OCI-LY7 (cell line): Measurements from ENCODE around the gene TSPOAP1. TPM values are rescaled to one million over a fixed set of nuclear protein-coding genes. Genes with fewer than 3 reads are reported as not detected.

Experiments used
- BruUV-seq: library from RNA; stranded (reverse); fragments of 400-500 nt; replicated peaks from 2 replicates; lab custom pipeline; 2021; lab: Mats Ljungman, UMichigan
- CTCF ChIA-PET: fragments of 300-600 bp; sonication (Branson Sonifier 250); formaldehyde crosslinking; loops from one replicate; lab custom pipeline; 2022; ENCODE audit warnings: antibody characterized with exemption; ENCODE audit not compliant: unreplicated experiment; lab: Charles Lee
- POLR2A ChIA-PET: fragments of 300-600 bp; sonication (Branson Sonifier 250); formaldehyde crosslinking; loops from one replicate; lab custom pipeline; 2022; ENCODE audit warnings: antibody characterized with exemption; lab: Charles Lee
- DNase-seq: peaks from one replicate; pipeline ENCODE4 v3.0.0-alpha.2; 2015; ENCODE audit warnings: low spot score
- H2AFZ ChIP-seq: fragments of 200-600 bp; sonication (generic), shearing (Covaris generic); 2 replicates; pipeline ENCODE4 v1.6.1; 2014; ENCODE audit warnings: mild to moderate bottlenecking, antibody characterized with exemption, low read length, moderate library complexity
- H3K27ac ChIP-seq: fragments of 200-600 bp; sonication (generic); 2 replicates; pipeline ENCODE4 v1.5.1; 2014; ENCODE audit warnings: mixed run types, low read depth, mild to moderate bottlenecking, moderate library complexity, low read length, inconsistent platforms; ENCODE audit not compliant: poor library complexity, severe bottlenecking
- H3K36me3 ChIP-seq: fragments of 200-600 bp; sonication (generic); 2 replicates; pipeline ENCODE4 v1.6.1; 2014; ENCODE audit warnings: mild to moderate bottlenecking, antibody characterized with exemption, low read length, moderate library complexity, mixed read lengths; ENCODE audit not compliant: insufficient read depth
- H3K4me1 ChIP-seq: fragments of 200-600 bp; sonication (generic); 2 replicates; pipeline ENCODE4 v1.5.1; 2014; ENCODE audit warnings: mild to moderate bottlenecking, low read length; ENCODE audit not compliant: insufficient read depth, poor library complexity, severe bottlenecking
- H3K4me2 ChIP-seq: fragments of 200-600 bp; sonication (generic); 2 replicates; pipeline ENCODE4 v1.6.1; 2014; ENCODE audit warnings: mild to moderate bottlenecking, low read length
- H3K4me3 ChIP-seq: fragments of 200-600 bp; sonication (generic); 2 replicates; pipeline ENCODE4 v1.5.1; 2014; ENCODE audit warnings: mild to moderate bottlenecking, low read depth, low read length; ENCODE audit not compliant: poor library complexity, severe bottlenecking
- H3K79me2 ChIP-seq: fragments of 200-600 bp; sonication (generic); 2 replicates; pipeline ENCODE4 v1.6.1; 2016; ENCODE audit warnings: low read depth, mild to moderate bottlenecking, low read length, moderate library complexity, mixed read lengths; ENCODE audit not compliant: insufficient read depth
- H3K9me2 ChIP-seq: fragments of 200-600 bp; sonication (generic); 2 replicates; pipeline ENCODE4 v1.6.1; 2016; ENCODE audit warnings: mild to moderate bottlenecking, low read length, mixed read lengths; ENCODE audit not compliant: insufficient read depth
- H3K9me3 ChIP-seq: fragments of 200-600 bp; sonication (generic); 2 replicates; pipeline ENCODE4 v1.6.1; 2014; ENCODE audit warnings: mild to moderate bottlenecking, mixed run types, low read length, mixed read lengths
- H4K20me1 ChIP-seq: fragments of 200-600 bp; sonication (generic); 2 replicates; pipeline ENCODE4 v1.6.1; 2014; ENCODE audit warnings: mild to moderate bottlenecking, antibody characterized with exemption, low read length, moderate library complexity, mixed read lengths; ENCODE audit not compliant: insufficient read depth
- EZH2phosphoT487 ChIP-seq: fragments of 200-600 bp; sonication (generic); IDR thresholded peaks from 2 replicates; pipeline ENCODE4 v1.6.1; 2018; ENCODE audit warnings: low read depth, borderline replicate concordance, mild to moderate bottlenecking, mixed run types, antibody characterized with exemption, low read length, moderate library complexity, mixed read lengths
- intact Hi-C: fragments of 100-400 bp; cut with micrococcal nuclease; formaldehyde crosslinking; loops from one replicate; pipeline ENCODE4 v1.10.0; 2022; ENCODE audit not compliant: unreplicated experiment
- total RNA-seq, 2 experiments: library from RNA; depleted of rRNA in 1 of 2; stranded (reverse); fragments of >200 nt in 1 of 2; shearing (Covaris generic) in 1 of 2; gene quantifications; 2 replicates each; pipeline ENCODE4 v1.2.3, GENCODE V29; 2014 to 2022
- TF ChIP-seq, protein P1 (sequence below): fragments of 200-600 bp; sonication (generic); conservative IDR thresholded peaks from 2 replicates; pipeline ENCODE4 v1.5.1; 2014; ENCODE audit warnings: mild to moderate bottlenecking, antibody characterized with exemption, low read length, moderate library complexity, mixed read lengths

The TSPOAP1 gene
- total RNA-seq, 2 experiments from 2014 or later = 24.0 to 50.6 TPM

DNA sequence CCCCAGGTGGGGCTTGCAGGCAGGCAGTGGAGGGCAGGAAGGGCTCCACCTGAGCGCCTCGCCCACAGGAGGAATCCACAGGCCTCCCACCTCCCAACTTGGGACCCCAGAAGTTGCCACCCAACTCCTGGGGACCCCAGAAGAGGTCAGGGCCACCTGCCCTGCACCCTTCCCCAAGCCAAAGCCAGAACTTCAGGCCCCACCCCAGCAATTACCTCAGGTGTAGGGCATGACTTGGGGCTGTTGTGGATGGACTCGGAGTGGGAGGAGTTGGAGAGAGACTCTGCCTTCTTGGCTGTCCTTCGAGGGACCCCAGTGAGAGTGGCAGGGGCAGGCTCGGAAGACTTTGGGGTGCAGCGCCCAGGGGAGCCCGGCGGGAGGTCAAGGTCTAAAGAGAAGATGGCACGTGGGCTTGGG lies 10.5 kb downstream of the TSPOAP1 start:
- ChIA-PET POLR2A (interaction anchor here (0.6 to 2.4 kb wide), 8 partner anchors 8 to 109 kb away, joined by 3 to 29 read pairs (median 10); partner anchors contain the start of genes RNF43 and SUPT4H1), CTCF (interaction anchor here (0.8 to 1.6 kb wide), 7 partner anchors 10 to 133 kb away, joined by 3 to 15 read pairs (median 5); partner anchors contain the start of genes RNF43, SUPT4H1 and TSPOAP1)
- Histone ChIP-seq H3K4me3 (no peak overlapping the region), H3K4me2 (peak overlapping the region; percentile 40), H3K79me2 (no peaks in the 10 kb centered on the region), H3K36me3 (no peaks in the 10 kb centered on the region), H3K9me3 (no peaks in the 10 kb centered on the region), H3K4me1 (peaks cover 15% of the 10 kb centered on the region), H2AFZ (no peak overlapping the region; the same call in 1 of the 2 replicates), H3K9me2 (no peaks in the 10 kb centered on the region), H3K27ac (peak overlapping the region; percentile 48), H4K20me1 (no peaks in the 10 kb centered on the region)
- no peak for TF ChIP-seq EZH2phosphoT487
- TF ChIP-seq, protein P1, sequence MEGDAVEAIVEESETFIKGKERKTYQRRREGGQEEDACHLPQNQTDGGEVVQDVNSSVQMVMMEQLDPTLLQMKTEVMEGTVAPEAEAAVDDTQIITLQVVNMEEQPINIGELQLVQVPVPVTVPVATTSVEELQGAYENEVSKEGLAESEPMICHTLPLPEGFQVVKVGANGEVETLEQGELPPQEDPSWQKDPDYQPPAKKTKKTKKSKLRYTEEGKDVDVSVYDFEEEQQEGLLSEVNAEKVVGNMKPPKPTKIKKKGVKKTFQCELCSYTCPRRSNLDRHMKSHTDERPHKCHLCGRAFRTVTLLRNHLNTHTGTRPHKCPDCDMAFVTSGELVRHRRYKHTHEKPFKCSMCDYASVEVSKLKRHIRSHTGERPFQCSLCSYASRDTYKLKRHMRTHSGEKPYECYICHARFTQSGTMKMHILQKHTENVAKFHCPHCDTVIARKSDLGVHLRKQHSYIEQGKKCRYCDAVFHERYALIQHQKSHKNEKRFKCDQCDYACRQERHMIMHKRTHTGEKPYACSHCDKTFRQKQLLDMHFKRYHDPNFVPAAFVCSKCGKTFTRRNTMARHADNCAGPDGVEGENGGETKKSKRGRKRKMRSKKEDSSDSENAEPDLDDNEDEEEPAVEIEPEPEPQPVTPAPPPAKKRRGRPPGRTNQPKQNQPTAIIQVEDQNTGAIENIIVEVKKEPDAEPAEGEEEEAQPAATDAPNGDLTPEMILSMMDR = no peak
- BruUV-seq = no TSS peak
- intact Hi-C loops = no loop called here
- DNase-seq = no peak

DNA sequence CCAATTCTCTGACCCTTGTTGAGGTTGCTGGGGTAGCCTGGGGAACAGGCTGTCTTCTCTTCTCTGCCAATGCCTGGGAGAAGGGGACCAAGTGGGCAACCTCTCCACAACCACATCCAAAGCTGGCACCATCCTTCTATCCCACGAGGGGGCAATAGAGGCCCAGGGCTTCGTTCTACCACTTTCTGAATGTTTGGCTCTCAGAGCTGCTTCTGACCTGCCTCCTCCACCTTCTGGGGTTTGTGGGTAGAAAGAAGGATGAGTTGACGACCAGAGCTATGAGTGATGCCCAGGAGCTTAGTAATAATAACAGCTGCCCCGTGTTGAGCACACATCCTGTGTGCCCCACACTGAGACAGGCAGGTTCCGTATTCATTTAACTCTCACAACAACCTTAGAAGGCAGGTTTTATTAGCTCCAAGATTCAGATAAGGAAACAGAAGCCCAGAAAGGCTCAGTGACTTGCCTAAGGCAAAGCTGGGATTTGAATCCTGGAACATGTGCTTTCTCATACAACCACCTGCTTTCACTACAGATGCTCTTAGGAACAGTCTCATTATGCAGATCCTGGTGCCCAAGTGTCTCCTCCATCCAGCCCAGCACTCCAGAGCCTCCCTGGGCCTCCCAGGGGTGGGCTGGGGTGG lies 11.1 kb downstream of the TSPOAP1 start:
- CTCF ChIA-PET = interaction anchor here (0.8 to 1.6 kb wide), 7 partner anchors 10 to 133 kb away, joined by 3 to 15 read pairs (median 5); partner anchors contain the start of genes RNF43, SUPT4H1 and TSPOAP1
- peaks cover 15% of the 10 kb centered on the region for H3K4me1 ChIP-seq
- BruUV-seq = no TSS peak
- H3K4me3 ChIP-seq = no peak overlapping the region
- DNase-seq = peak; percentile 89
- no peaks in the 10 kb centered on the region for H4K20me1 ChIP-seq
- intact Hi-C loops = loop anchor here (1.0 kb wide), 3 partner anchors 27 to 130 kb away; partner anchors contain the start of gene SUPT4H1
- no peaks in the 10 kb centered on the region for H3K36me3 ChIP-seq
- peak overlapping the region; percentile 40 for H3K4me2 ChIP-seq
- H3K79me2 ChIP-seq = no peaks in the 10 kb centered on the region
- H2AFZ ChIP-seq = peak overlapping the region; percentile 35; the same call in 1 of the 2 replicates
- H3K27ac ChIP-seq = peak overlapping the region; percentile 48
- POLR2A ChIA-PET = interaction anchor here (0.6 to 2.4 kb wide), 9 partner anchors 9 to 110 kb away, joined by 3 to 29 read pairs (median 8); partner anchors contain the start of genes RNF43 and SUPT4H1
- TF ChIP-seq, protein P1 = peak; percentile 90
- no peak for TF ChIP-seq EZH2phosphoT487
- H3K9me2 ChIP-seq = no peaks in the 10 kb centered on the region
- no peaks in the 10 kb centered on the region for H3K9me3 ChIP-seq
